ENCODE data around the gene POMGNT2. TPM values are rescaled to one million over a fixed set of nuclear protein-coding genes. Genes with fewer than 3 reads are reported as not detected.

POMGNT2 gene
- total RNA-seq, 1 donor from 2014 or later: 22.1 TPM

DNA sequence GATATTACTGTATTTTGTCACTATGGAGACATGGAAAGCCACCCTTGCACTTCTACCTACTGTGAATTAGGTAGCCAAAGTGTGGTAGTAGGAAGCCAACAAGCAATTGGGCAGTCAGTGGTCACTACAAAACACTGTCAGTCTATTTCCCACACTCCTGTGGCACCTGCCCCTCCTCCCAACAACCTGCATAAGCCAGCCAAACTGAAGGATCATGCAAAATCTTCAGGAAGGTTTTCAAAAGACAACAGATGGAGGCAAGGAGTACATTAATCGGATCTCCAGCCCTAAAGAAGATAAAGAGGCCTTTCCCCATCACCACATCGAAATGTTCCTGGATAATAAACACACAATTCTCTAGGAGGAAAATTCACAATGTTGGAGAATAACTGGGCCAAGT, 11.9 kb downstream of the POMGNT2 start:
- TF ChIP-seq, protein P1, sequence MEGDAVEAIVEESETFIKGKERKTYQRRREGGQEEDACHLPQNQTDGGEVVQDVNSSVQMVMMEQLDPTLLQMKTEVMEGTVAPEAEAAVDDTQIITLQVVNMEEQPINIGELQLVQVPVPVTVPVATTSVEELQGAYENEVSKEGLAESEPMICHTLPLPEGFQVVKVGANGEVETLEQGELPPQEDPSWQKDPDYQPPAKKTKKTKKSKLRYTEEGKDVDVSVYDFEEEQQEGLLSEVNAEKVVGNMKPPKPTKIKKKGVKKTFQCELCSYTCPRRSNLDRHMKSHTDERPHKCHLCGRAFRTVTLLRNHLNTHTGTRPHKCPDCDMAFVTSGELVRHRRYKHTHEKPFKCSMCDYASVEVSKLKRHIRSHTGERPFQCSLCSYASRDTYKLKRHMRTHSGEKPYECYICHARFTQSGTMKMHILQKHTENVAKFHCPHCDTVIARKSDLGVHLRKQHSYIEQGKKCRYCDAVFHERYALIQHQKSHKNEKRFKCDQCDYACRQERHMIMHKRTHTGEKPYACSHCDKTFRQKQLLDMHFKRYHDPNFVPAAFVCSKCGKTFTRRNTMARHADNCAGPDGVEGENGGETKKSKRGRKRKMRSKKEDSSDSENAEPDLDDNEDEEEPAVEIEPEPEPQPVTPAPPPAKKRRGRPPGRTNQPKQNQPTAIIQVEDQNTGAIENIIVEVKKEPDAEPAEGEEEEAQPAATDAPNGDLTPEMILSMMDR (IDR thresholded peaks at IDR 0.05; ENCODE audit: insufficient read depth, low read length, poor library complexity, severe bottlenecking): no peak
- Histone ChIP-seq H3K27me3 (ENCODE audit: control insufficient read depth, insufficient read depth, low read length) (no peaks in the 10 kb centered on the region), H3K36me3 (ENCODE audit: control insufficient read depth, insufficient read depth, low read length) (no peaks in the 10 kb centered on the region), H3K4me3 (ENCODE audit: low read depth, low read length) (no peak overlapping the region)
- no peak for DNase-seq (ENCODE audit: low read depth)

DNA sequence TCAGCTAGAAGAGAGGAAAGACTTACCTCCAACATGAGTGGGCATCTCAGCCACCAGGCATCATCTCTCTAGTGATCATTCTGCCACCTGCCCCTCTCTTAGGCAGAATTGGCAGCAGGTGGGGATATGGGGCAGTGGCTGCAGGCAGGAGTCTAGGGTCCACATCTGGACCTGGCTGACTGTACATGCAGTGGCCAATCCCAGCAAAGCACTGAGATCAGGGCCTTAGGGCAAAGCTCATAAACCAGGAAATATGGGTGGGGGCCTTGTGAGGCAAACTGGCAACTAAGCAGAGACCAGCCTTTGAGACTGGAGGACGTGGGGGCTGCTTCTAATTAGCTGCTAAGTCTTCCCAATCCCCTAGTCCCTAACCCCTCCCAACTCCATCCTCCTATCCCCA, 12.9 kb downstream of the POMGNT2 start:
- no peak overlapping the region for H3K4me3 ChIP-seq (ENCODE audit: low read depth, low read length)
- TF ChIP-seq, protein P1 (IDR thresholded peaks at IDR 0.05; ENCODE audit: insufficient read depth, low read length, poor library complexity, severe bottlenecking): no peak
- H3K36me3 ChIP-seq (ENCODE audit: control insufficient read depth, insufficient read depth, low read length): no peaks in the 10 kb centered on the region
- DNase-seq (ENCODE audit: low read depth): no peak
- no peaks in the 10 kb centered on the region for H3K27me3 ChIP-seq (ENCODE audit: control insufficient read depth, insufficient read depth, low read length)

DNA sequence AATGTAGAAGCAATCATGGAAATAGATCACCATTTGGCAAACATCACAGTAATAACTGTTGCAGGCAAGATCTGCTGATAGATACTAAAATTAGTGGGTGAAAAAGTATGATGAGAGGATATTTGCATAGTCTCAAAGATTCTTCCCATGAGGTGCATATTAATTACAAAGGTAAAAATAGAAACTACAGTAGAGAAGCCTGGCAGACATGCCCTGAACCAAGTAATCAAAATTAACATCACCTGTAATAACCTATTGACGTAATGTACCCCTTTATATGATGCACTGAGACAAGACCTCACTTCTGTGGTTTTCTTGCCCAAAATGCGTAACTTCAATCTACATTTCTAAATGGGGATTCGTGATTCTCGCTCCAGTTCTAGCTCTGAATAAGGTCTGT, 14.4 kb downstream of the POMGNT2 start:
- H3K36me3 ChIP-seq (ENCODE audit: control insufficient read depth, insufficient read depth, low read length): no peaks in the 10 kb centered on the region
- no peak overlapping the region for H3K4me3 ChIP-seq (ENCODE audit: low read depth, low read length)
- TF ChIP-seq, protein P1 (IDR thresholded peaks at IDR 0.05; ENCODE audit: insufficient read depth, low read length, poor library complexity, severe bottlenecking): no peak
- no peaks in the 10 kb centered on the region for H3K27me3 ChIP-seq (ENCODE audit: control insufficient read depth, insufficient read depth, low read length)
- no peak for DNase-seq (ENCODE audit: low read depth)

DNA sequence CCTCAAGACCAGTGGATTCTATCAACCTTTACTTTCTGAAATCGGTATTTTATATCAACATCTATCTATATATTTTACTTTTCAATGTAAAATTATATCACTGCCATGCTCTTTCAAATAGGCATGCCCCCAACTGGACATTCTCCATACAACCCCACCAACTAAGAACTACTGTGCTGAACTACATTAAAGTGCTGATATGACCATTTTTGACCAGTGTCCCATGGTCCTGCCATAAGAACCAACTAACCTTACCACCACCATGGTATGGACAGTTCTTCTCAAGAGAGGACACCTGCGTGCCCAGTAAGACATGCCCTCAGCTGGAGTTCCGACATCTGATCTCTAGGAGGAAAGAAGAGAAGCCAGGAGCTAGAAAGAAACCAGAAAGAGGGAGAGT, 15.6 kb downstream of the POMGNT2 start:
- Histone ChIP-seq H3K27me3 (ENCODE audit: control insufficient read depth, insufficient read depth, low read length) (no peaks in the 10 kb centered on the region), H3K4me3 (ENCODE audit: low read depth, low read length) (no peak overlapping the region), H3K36me3 (ENCODE audit: control insufficient read depth, insufficient read depth, low read length) (no peaks in the 10 kb centered on the region)
- no peak for DNase-seq (ENCODE audit: low read depth)
- TF ChIP-seq, protein P1 (IDR thresholded peaks at IDR 0.05; ENCODE audit: insufficient read depth, low read length, poor library complexity, severe bottlenecking): no peak

DNA sequence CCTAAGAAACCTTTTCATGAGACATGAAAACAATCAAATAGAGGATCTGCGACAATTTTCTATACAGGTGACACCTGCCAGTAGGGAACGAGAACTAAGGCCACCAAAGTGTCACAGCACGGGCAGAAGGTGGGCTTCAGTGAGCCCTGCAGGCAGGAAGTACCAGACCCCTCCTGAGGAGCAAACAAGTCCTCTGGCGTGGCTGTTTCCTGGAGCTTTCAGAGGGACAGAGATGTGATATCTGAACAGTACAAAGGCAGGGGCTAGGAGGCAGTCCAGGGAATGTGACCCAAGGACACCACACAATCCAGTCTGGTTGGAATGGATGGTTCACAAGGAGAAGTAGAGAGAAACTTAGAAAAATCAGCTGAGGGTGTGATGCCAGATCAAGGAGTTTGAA, 16.8 kb downstream of the POMGNT2 start:
- H3K36me3 ChIP-seq (ENCODE audit: control insufficient read depth, insufficient read depth, low read length): no peaks in the 10 kb centered on the region
- DNase-seq (ENCODE audit: low read depth): no peak
- H3K27me3 ChIP-seq (ENCODE audit: control insufficient read depth, insufficient read depth, low read length): no peaks in the 10 kb centered on the region
- no peak overlapping the region for H3K4me3 ChIP-seq (ENCODE audit: low read depth, low read length)
- TF ChIP-seq, protein P1 (IDR thresholded peaks at IDR 0.05; ENCODE audit: insufficient read depth, low read length, poor library complexity, severe bottlenecking): no peak

DNA sequence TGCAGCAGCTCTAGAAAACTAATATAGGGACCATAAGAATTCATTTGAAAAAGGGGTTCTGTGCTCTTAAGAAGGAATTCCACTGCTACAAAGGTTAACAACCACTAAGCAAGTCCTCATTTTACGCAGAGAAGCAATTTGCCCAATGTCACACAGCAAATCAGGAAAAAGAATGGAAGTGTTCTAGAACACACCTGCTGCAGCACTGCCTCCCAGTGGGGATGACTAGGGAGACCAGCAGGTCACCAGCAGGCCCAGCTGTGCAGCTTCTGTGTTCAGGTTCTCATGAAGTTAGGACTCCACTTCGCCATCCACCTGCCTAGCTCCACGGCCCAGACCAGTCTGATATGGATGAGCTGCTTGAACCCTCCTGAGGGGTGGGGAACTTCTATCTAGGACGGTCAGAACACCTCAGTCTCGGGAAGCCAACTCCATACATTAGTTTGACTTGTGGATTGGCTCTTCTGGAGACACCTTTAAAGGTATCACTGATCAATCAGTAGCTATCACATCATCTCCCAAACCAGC, 18.6 kb downstream of the POMGNT2 start:
- DNase-seq (ENCODE audit: low read depth): no peak
- H3K36me3 ChIP-seq (ENCODE audit: control insufficient read depth, insufficient read depth, low read length): no peaks in the 10 kb centered on the region
- no peaks in the 10 kb centered on the region for H3K27me3 ChIP-seq (ENCODE audit: control insufficient read depth, insufficient read depth, low read length)
- H3K4me3 ChIP-seq (ENCODE audit: low read depth, low read length): no peak overlapping the region
- TF ChIP-seq, protein P1 (IDR thresholded peaks at IDR 0.05; ENCODE audit: insufficient read depth, low read length, poor library complexity, severe bottlenecking): no peak

Data from kidney epithelial cell (primary cell).